HG03571 (cell line): ENCODE measurements around the gene TSPAN11.
"Not testable (repeated sequence)": the region's sequence is repeated elsewhere in the genome, so short reads cannot be mapped to it uniquely, and the experiment has no call there.

Source experiments
- ATAC-seq: cut with Tn5 transposase; IDR thresholded peaks from one replicate; pipeline ENCODE4 v1.9.1; 2021; ENCODE audit not compliant: unreplicated experiment

TSPAN11 gene

GRCh38 chr12:31017535-31017934 is 91.0 kb downstream of the TSPAN11 start:
- no peak for ATAC-seq

- no peak for ATAC-seq
Measured at GRCh38 chr12:31018106-31018789, 91.7 kb downstream of the TSPAN11 start.

GRCh38 chr12:31018790-31019505 is 92.4 kb downstream of the TSPAN11 start:
- no peak for ATAC-seq

- ATAC-seq, result no peak
Measured at GRCh38 chr12:31019561-31019960, 93.0 kb downstream of the TSPAN11 start.

- ATAC-seq, result no peak
Measured at GRCh38 chr12:31019976-31020375, 93.4 kb downstream of the TSPAN11 start.

- no peak for ATAC-seq
Measured at GRCh38 chr12:31020385-31021166, 94.0 kb downstream of the TSPAN11 start.

- no peak for ATAC-seq
Measured at GRCh38 chr12:31021181-31021580, 94.6 kb downstream of the TSPAN11 start.

GRCh38 chr12:31021809-31022494 is 95.4 kb downstream of the TSPAN11 start:
- no peak for ATAC-seq

GRCh38 chr12:31023271-31023724 is 96.8 kb downstream of the TSPAN11 start:
- ATAC-seq, result no peak

- no peak for ATAC-seq
Measured at GRCh38 chr12:31026202-31026601, 99.7 kb downstream of the TSPAN11 start.

- ATAC-seq, result not testable (repeated sequence)
Measured at GRCh38 chr12:31027006-31027405, 100.5 kb downstream of the TSPAN11 start.

- ATAC-seq, result no peak
Measured at GRCh38 chr12:31029468-31029867, 102.9 kb downstream of the TSPAN11 start.

- no peak for ATAC-seq
Measured at GRCh38 chr12:31029916-31030562, 103.5 kb downstream of the TSPAN11 start.

- no peak for ATAC-seq
Measured at GRCh38 chr12:31031951-31032335, 105.4 kb downstream of the TSPAN11 start.

GRCh38 chr12:31033146-31033545 is 106.6 kb downstream of the TSPAN11 start:
- no peak for ATAC-seq

- ATAC-seq, result no peak
Measured at GRCh38 chr12:31033681-31034080, 107.1 kb downstream of the TSPAN11 start.

GRCh38 chr12:31034372-31034771 is 107.8 kb downstream of the TSPAN11 start:
- ATAC-seq, result no peak

GRCh38 chr12:31035226-31035625 is 108.7 kb downstream of the TSPAN11 start:
- ATAC-seq, result no peak

- no peak for ATAC-seq
Measured at GRCh38 chr12:31035967-31036665, 109.6 kb downstream of the TSPAN11 start.

GRCh38 chr12:31037028-31037427 is 110.5 kb downstream of the TSPAN11 start:
- ATAC-seq, result no peak
